Measurements from ENCODE around the gene DNAJC5.
A peak's percentile ranks its signal among the peaks of the same experiment; 100 is the strongest.

DNAJC5 gene

GRCh38 chr20:63854766-63855362 is 40.1 kb upstream of the DNAJC5 start:
- TF ChIP-seq CTCF (conservative IDR thresholded peaks at IDR 0.05; ENCODE audit: low read depth, low read length) = no peak
- Histone ChIP-seq H3K9ac (no peak overlapping the region), H3K36me3 (ENCODE audit: insufficient read depth) (no peaks in the 10 kb centered on the region), H3K4me2 (peak overlapping the region; percentile 60), H3K79me2 (ENCODE audit: insufficient read depth, low read depth) (no peaks in the 10 kb centered on the region), H3K4me1 (ENCODE audit: low read depth, poor library complexity, severe bottlenecking) (peaks cover 38% of the 10 kb centered on the region), H3K27ac (no peak overlapping the region), H2AFZ (ENCODE audit: low read depth) (peak overlapping the region; percentile 26; the same call in 1 of the 2 replicates), H4K20me1 (ENCODE audit: insufficient read depth) (no peaks in the 10 kb centered on the region), H3K4me3 (IDR thresholded peaks at IDR 0.05; ENCODE audit: insufficient read depth, low read depth, low read length) (no peak overlapping the region), H3K27me3 (ENCODE audit: insufficient read depth, low read depth) (peaks cover 3% of the 10 kb centered on the region)

GRCh38 chr20:63855363-63856097 is 39.4 kb upstream of the DNAJC5 start:
- H3K36me3 ChIP-seq (ENCODE audit: insufficient read depth) = no peaks in the 10 kb centered on the region
- H4K20me1 ChIP-seq (ENCODE audit: insufficient read depth) = no peaks in the 10 kb centered on the region
- H3K4me2 ChIP-seq = no peak overlapping the region
- no peaks in the 10 kb centered on the region for H3K79me2 ChIP-seq (ENCODE audit: insufficient read depth, low read depth)
- TF ChIP-seq CTCF (conservative IDR thresholded peaks at IDR 0.05; ENCODE audit: low read depth, low read length) = no peak
- H3K27ac ChIP-seq = no peak overlapping the region
- no peak overlapping the region for H2AFZ ChIP-seq (ENCODE audit: low read depth)
- peaks cover 3% of the 10 kb centered on the region for H3K27me3 ChIP-seq (ENCODE audit: insufficient read depth, low read depth)
- H3K4me3 ChIP-seq (IDR thresholded peaks at IDR 0.05; ENCODE audit: insufficient read depth, low read depth, low read length) = no peak overlapping the region
- no peak overlapping the region for H3K9ac ChIP-seq
- H3K4me1 ChIP-seq (ENCODE audit: low read depth, poor library complexity, severe bottlenecking) = peaks cover 37% of the 10 kb centered on the region

GRCh38 chr20:63856098-63856511 is 38.8 kb upstream of the DNAJC5 start:
- H3K4me3 ChIP-seq (IDR thresholded peaks at IDR 0.05; ENCODE audit: insufficient read depth, low read depth, low read length) = no peak overlapping the region
- TF ChIP-seq CTCF (conservative IDR thresholded peaks at IDR 0.05; ENCODE audit: low read depth, low read length) = no peak

GRCh38 chr20:63857764-63858392 is 37.0 kb upstream of the DNAJC5 start:
- Histone ChIP-seq H3K79me2 (ENCODE audit: insufficient read depth, low read depth) (no peaks in the 10 kb centered on the region), H3K9ac (no peak overlapping the region), H3K4me3 (IDR thresholded peaks at IDR 0.05; ENCODE audit: insufficient read depth, low read depth, low read length) (no peak overlapping the region), H3K27me3 (ENCODE audit: insufficient read depth, low read depth) (peaks cover 3% of the 10 kb centered on the region), H3K36me3 (ENCODE audit: insufficient read depth) (no peaks in the 10 kb centered on the region), H3K4me2 (no peak overlapping the region), H3K4me1 (ENCODE audit: low read depth, poor library complexity, severe bottlenecking) (peaks cover 19% of the 10 kb centered on the region), H2AFZ (ENCODE audit: low read depth) (no peak overlapping the region), H4K20me1 (ENCODE audit: insufficient read depth) (no peaks in the 10 kb centered on the region), H3K27ac (no peak overlapping the region)
- no peak for TF ChIP-seq CTCF (conservative IDR thresholded peaks at IDR 0.05; ENCODE audit: low read depth, low read length)

More at GRCh38 chr20:63856098-63856511, 38.8 kb upstream of the DNAJC5 start:
- Histone ChIP-seq H3K27me3 (ENCODE audit: insufficient read depth, low read depth) (peaks cover 3% of the 10 kb centered on the region), H3K36me3 (ENCODE audit: insufficient read depth) (no peaks in the 10 kb centered on the region), H4K20me1 (ENCODE audit: insufficient read depth) (no peaks in the 10 kb centered on the region), H3K4me2 (no peak overlapping the region), H2AFZ (ENCODE audit: low read depth) (no peak overlapping the region), H3K27ac (no peak overlapping the region), H3K4me1 (ENCODE audit: low read depth, poor library complexity, severe bottlenecking) (peaks cover 31% of the 10 kb centered on the region), H3K9ac (no peak overlapping the region), H3K79me2 (ENCODE audit: insufficient read depth, low read depth) (no peaks in the 10 kb centered on the region)
